ENCODE data around the gene TSPAN9.

The TSPAN9 gene

GRCh38 chr12:3308609-3309008 lies 231.4 kb downstream of the TSPAN9 start:
- no peak for DNase-seq

- DNase-seq = no peak
Measured at GRCh38 chr12:3309805-3310204, 232.6 kb downstream of the TSPAN9 start.

GRCh38 chr12:3310271-3311026 lies 233.3 kb downstream of the TSPAN9 start:
- DNase-seq = no peak

- DNase-seq = no peak
Measured at GRCh38 chr12:3311027-3311402, 233.8 kb downstream of the TSPAN9 start.

DNA sequence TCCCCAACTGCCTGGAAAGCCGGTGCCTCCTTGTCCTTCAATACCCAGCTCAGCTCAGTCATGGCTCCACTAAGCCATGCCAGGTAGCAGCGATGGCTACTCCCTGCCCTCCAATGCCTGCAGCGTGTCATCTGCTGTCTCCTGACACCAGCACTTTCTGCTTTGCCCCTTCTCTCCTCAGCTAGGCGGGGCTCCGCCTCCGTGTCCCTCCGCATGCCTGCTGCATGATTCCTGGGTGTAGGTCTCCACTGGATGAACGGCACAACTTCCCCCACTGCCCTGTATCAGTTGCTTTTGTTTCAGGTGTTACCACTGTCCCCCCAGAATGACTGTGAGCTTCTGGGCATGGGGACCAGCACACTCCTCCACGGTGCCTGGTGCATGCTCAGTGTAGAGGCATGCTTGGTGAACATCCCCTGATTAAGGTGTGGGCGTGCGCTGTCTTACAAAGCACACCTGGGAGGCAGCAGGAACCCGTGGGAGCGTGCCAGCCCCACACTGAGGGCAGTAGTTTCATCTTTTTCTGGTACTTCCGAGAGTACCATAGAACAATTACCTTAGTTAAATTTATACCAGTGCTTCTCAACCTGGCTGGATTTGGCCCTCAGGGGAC lies 234.4 kb downstream of the TSPAN9 start:
- DNase-seq = no peak

- DNase-seq = no peak
Measured at GRCh38 chr12:3313066-3313465, 235.9 kb downstream of the TSPAN9 start.

- no peak for DNase-seq
Measured at GRCh38 chr12:3313675-3314663, 236.8 kb downstream of the TSPAN9 start.

GRCh38 chr12:3315201-3315661 lies 238.1 kb downstream of the TSPAN9 start:
- DNase-seq = no peak

DNA sequence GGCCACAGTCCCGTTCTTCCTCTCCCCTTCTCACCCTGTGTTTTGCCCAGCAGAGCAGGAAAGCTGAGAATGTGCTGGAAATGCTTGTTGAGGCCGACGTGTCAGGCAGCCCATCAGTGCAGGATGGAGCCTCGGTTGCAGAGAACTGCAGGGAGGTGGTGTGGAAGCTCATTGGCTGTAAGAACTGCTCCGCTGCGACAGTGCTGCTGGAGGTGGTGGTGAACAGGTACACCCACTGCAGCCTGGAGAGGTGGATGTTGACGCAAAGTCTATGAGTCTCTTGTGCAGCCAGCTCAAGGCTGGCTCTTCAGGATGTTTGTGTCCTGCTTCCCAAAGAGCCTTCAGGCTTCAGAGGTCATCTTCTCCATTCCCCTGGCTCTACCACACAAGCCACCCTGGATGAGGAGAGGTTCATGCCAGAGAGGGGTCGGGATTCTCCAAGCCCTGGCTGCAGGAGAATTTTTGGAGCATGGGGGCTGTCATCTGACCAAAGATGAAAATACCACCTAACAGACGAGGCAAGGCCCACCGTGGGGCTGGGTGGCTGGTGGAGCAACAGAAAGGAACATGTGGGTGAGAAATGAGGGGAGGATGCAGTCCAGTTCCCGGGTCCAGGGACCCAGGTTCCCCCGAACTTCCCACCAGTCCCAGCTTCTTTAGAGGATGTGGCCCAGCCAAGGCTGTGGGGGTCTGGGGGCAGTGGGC lies 239.7 kb downstream of the TSPAN9 start:
- DNase-seq = no peak

DNA sequence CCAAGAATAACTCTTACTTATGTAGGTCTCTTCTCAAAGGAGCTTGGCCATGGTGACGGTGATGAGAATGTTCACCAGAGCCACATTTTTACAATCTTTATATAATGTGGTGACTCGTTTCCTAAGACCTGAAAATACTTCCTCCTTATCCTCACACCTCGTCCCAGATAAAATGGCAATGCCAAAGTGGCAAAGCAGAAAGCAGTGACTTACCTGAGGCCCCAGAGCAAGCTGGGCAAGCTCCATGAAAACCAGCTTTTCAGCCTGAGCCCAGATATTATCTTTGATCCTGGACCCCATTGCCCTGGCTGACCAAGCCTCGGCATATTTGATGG lies 240.3 kb downstream of the TSPAN9 start:
- no peak for DNase-seq

GRCh38 chr12:3317841-3318501 lies 240.8 kb downstream of the TSPAN9 start:
- DNase-seq = no peak

- DNase-seq = no peak
Measured at GRCh38 chr12:3319723-3320492, 242.7 kb downstream of the TSPAN9 start.

- DNase-seq = no peak
Measured at GRCh38 chr12:3320881-3321509, 243.8 kb downstream of the TSPAN9 start.

- DNase-seq = no peak
Measured at GRCh38 chr12:3321881-3322280, 244.7 kb downstream of the TSPAN9 start.

DNA sequence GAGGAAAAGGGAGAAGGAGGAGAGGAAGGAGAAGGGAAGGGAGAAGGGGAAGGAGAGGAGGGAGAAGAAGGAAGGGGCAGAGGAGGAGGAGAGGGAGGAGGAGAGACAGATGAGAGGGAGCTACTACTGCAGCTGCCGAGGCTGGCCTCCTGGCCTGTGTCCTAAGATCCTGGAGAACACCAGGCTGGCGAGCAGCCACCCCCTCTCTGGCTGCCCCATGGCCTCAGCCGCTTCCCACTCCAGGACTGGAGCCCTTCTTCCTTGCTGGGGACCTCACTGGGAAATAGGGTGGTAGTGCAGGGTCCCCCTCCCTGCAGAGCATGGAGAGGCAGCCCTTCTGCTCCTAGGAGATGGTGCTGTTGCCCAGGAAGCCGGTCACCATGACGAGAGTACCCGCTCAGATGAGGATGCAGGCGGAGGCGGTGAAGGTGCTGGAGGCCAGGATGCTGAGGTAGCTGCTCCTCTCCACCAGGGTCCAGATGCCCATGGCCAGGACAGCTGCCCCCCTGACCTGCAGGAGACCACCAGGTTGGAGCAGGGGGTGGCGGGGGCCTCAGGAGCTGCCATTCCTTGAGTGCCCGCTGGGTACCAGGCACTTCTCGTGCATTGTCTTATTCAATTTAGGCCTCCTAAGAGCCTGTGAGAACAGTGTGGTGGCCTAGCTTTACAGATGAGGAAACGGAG lies 246.0 kb downstream of the TSPAN9 start:
- no peak for DNase-seq

DNA sequence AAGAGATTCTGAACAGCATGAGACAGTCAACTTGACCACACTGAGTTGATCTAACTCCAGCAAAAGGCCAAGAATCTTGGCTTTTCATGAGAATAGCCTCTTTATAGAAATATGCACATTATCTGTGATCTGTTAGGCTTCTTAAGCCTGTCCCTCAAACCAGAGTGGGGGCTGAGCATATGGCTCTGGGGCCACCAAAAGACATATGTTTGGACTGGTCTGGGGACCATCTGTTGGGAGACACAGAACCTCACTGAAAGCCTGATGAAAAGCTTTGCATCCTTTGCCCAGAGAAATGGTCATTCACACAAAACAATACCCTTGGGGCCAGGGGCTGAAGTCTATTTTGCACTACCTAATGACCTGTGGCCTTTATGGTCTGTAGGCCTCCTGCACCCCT lies 248.6 kb downstream of the TSPAN9 start:
- no peak for DNase-seq

DNA sequence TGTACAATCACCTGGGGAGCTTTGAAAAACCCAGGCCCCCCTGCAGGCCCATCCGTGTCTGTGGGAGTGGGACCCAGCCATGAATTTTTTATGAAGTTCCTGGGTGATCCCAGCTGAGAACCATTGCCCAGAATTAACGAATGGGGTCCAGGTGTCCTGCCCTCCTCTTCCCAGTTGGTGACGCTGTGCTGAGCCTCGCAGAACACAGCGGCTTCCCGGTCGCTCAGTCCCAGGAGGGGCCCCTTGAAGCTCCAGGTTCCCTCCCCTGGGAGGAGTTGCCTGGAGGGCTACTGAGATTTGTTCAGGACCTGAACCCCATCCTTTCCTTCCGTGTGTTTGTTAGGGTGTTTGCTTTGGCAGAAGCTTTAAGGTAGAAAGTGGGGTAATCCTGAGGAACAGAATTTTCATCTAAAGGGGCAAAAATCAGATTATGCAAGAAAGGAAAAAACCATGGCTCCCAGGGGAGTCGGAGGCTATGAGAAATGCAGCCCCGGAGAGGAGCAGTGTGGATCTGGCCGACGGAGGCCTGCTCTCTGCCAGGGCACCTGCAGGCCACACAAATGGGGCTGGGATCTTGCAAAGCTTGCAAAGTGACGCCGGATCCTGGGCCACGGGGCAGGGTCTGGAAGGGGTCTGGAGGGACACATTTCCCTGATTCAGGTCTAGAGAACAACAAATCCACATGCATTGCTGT lies 249.1 kb downstream of the TSPAN9 start:
- DNase-seq = no peak

DNA sequence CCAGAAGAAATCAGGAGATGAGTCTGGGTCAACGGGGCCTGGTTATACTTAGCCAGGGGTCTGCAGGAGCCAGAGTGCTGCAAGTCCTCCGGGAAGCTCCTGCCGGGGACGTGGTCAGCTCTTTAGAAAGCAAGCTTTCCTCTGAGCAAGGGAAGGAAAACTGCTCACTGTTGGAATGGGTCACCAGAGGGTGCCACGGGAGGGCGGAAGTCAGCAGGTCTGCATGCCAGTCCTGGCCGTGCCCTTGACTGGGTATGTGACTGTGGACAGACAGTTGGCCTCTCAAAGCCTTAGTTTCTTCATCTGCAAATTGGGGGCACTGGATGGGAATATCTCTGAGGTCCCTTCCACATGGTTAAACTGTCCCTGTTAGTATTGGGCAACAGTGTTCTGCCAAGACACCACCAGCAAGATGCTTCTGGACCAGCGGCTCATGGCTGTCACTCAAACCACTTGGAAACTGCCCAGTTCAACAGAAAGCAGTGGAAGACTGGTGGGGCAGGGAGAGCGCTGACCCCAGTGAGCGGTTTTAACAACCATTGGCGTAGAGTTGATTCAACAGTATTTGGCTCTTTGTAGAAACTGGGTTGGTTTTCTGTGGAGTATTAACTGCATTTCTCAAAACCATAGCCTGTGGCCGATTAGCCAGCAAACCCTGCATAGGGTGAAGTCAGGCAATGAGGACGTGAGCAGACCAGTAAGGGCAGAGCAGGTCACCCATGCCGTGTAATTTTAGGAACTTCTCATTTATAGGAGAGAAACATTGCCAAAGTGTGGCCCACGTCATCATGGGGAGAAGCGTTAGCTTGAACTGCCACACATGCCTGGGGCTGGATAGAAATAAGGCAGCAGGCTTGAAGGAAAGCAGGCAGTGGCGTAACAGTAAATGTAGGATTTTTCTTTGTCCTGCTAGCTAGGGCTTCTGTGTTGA lies 249.9 kb downstream of the TSPAN9 start:
- no peak for DNase-seq

DNA sequence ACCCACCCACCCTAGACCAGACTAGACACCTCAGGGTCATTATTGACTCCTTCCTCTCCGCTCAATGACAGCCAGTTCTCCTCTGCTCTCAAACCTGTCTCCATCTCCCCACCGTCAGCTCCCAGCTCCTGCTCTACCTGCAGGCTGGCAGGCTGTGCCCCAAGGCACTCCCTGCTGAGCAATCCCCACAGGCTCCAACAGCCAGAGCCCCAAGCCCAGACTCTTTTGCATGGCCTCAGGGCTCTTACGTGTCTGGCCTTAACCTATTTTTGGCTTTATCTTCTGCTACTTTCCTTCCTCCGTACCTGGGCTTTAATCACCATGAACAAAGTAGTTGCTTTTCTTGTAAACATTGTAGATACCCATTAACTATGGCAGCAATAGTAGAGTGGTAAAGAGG lies 250.9 kb downstream of the TSPAN9 start:
- no peak for DNase-seq
